HL-60 (cell line): Measurements from ENCODE around the gene HDAC1.

Experiments used
- DNase-seq, 2 experiments: peaks; one replicate each; pipeline ENCODE4 v3.0.0-alpha.2; 2010 to 2020; ENCODE audit warnings: low read depth in 1 of 2, low spot score in 1 of 2
- H3K27ac ChIP-seq: fragments of 250-450 bp; sonication (Bioruptor Pico); replicated peaks from 2 replicates; pipeline ENCODE4 v1.5.1; 2020; ENCODE audit warnings: mild to moderate bottlenecking, moderate library complexity
- H3K27me3 ChIP-seq: fragments of 250-450 bp; sonication (Bioruptor Pico); 2 replicates; pipeline ENCODE4 v1.5.1; 2021; ENCODE audit warnings: mild to moderate bottlenecking, moderate library complexity; ENCODE audit not compliant: insufficient read depth, poor library complexity, severe bottlenecking
- H3K4me3 ChIP-seq: replicated peaks from 2 replicates; pipeline ENCODE4 v1.5.1; 2011; ENCODE audit warnings: mild to moderate bottlenecking, control low read depth, low read length; ENCODE audit not compliant: insufficient read depth
- CTCF ChIP-seq: IDR thresholded peaks from one replicate; pipeline ENCODE4 v1.5.1; 2011; ENCODE audit warnings: low read length, control low read depth, inconsistent platforms; ENCODE audit not compliant: insufficient read depth
- GABPA ChIP-seq: IDR thresholded peaks from 2 replicates; pipeline ENCODE4 v1.6.1; 2012; ENCODE audit warnings: low read depth
- POLR2AphosphoS5 ChIP-seq: IDR thresholded peaks from 2 replicates; pipeline ENCODE4 v1.6.1; 2012; ENCODE audit warnings: low read depth
- REST ChIP-seq: IDR thresholded peaks from 2 replicates; pipeline ENCODE4 v1.6.1; 2012; ENCODE audit warnings: low read depth; ENCODE audit not compliant: insufficient replicate concordance
- SPI1 ChIP-seq: IDR thresholded peaks from 2 replicates; pipeline ENCODE4 v1.6.1; 2012; ENCODE audit warnings: low read depth, mild to moderate bottlenecking, borderline replicate concordance

Gene HDAC1

GRCh38 chr1:32247983-32248889, 43.6 kb upstream of the HDAC1 start:
- H3K27me3 ChIP-seq: no peaks in the 10 kb centered on the region
- no peak overlapping the region for H3K27ac ChIP-seq
- no peak for TF ChIP-seq GABPA
- TF ChIP-seq POLR2AphosphoS5: peak; percentile 72
- no peak for TF ChIP-seq REST
- peak; percentile 87 for TF ChIP-seq CTCF
- TF ChIP-seq SPI1: no peak
- H3K4me3 ChIP-seq: no peak overlapping the region
- peak; percentile 45 to 77 for DNase-seq

- H3K27ac ChIP-seq: peak overlapping the region; percentile 38
- peak; percentile 52 to 71 for DNase-seq
- H3K4me3 ChIP-seq: no peak overlapping the region
These were observed 41.9 kb upstream of the HDAC1 start for GRCh38 chr1:32249831-32250525.

GRCh38 chr1:32250893-32251716, 40.8 kb upstream of the HDAC1 start, which contains the start of gene LCK:
TSS of gene LCK (plus strand) at chr1:32251265. CDS start at chr1:32274330, 23,065 bp downstream.
- no peak for TF ChIP-seq SPI1
- TF ChIP-seq CTCF: no peak
- TF ChIP-seq REST: no peak
- TF ChIP-seq GABPA: no peak
- no peak for TF ChIP-seq POLR2AphosphoS5
- H3K27ac ChIP-seq: peak within 1 kb of the TSS; percentile 38
- no peaks in the 10 kb centered on the region for H3K27me3 ChIP-seq
- H3K4me3 ChIP-seq: no peak within 1 kb of the TSS
- DNase-seq: no peak

More at GRCh38 chr1:32249831-32250525, 41.9 kb upstream of the HDAC1 start:
- no peaks in the 10 kb centered on the region for H3K27me3 ChIP-seq
- TF ChIP-seq SPI1: 0 out of 2 replicates have a peak, but pooled peaks have one; percentile 29
- TF ChIP-seq REST: no peak
- peak; percentile 41; the same call in 1 of the 2 replicates for TF ChIP-seq GABPA
